NCI-H2196 (cell line): ENCODE data around the gene HECTD4.

Source experiments
- DNase-seq: peaks from one replicate; lab custom pipeline; 2025; ENCODE audit not compliant: unreplicated experiment; lab: John Stamatoyannopoulos, UW

HECTD4 gene

GRCh38 chr12:112219195-112219594, 163.0 kb downstream of the HECTD4 start:
- DNase-seq, result no peak

- no peak for DNase-seq
These were observed 164.1 kb downstream of the HECTD4 start for GRCh38 chr12:112218150-112218549.

- no peak for DNase-seq
These were observed 164.6 kb downstream of the HECTD4 start for GRCh38 chr12:112217647-112218046.

- no peak for DNase-seq
These were observed 166.0 kb downstream of the HECTD4 start for GRCh38 chr12:112216223-112216622.

GRCh38 chr12:112214064-112214463, 168.2 kb downstream of the HECTD4 start:
- no peak for DNase-seq

- no peak for DNase-seq
These were observed 173.8 kb downstream of the HECTD4 start for GRCh38 chr12:112208301-112208910.

- DNase-seq, result no peak
These were observed 174.8 kb downstream of the HECTD4 start for GRCh38 chr12:112207397-112207924.

GRCh38 chr12:112206944-112207343, 175.3 kb downstream of the HECTD4 start:
- no peak for DNase-seq

- DNase-seq, result no peak
These were observed 183.1 kb downstream of the HECTD4 start for GRCh38 chr12:112199136-112199535.

- DNase-seq, result peak; percentile 75
These were observed 184.0 kb downstream of the HECTD4 start for GRCh38 chr12:112198120-112198733.

GRCh38 chr12:112196196-112196875, 185.9 kb downstream of the HECTD4 start:
- no peak for DNase-seq

- no peak for DNase-seq
These were observed 187.5 kb downstream of the HECTD4 start for GRCh38 chr12:112194601-112195247.

- no peak for DNase-seq
These were observed 189.8 kb downstream of the HECTD4 start for GRCh38 chr12:112192475-112192874.

GRCh38 chr12:112191840-112192321, 190.3 kb downstream of the HECTD4 start:
- DNase-seq, result no peak

GRCh38 chr12:112191201-112191600, 191.0 kb downstream of the HECTD4 start:
- no peak for DNase-seq

GRCh38 chr12:112190231-112191025, 191.8 kb downstream of the HECTD4 start:
- DNase-seq, result peak; percentile 70

- no peak for DNase-seq
These were observed 194.0 kb downstream of the HECTD4 start for GRCh38 chr12:112188130-112188830.

GRCh38 chr12:112185093-112185923, 196.9 kb downstream of the HECTD4 start:
- no peak for DNase-seq
